NCI-H526 treated with DMSO at 0.1 percent for 48 hours (cell line): ENCODE measurements around the gene ANKRD24.
"Not testable (repeated sequence)": the region's sequence is repeated elsewhere in the genome, so short reads cannot be mapped to it uniquely, and the experiment has no call there.

ENCODE experiments used
- DNase-seq: peaks from one replicate; lab custom pipeline; 2025; lab: John Stamatoyannopoulos, UW

Gene ANKRD24

DNA sequence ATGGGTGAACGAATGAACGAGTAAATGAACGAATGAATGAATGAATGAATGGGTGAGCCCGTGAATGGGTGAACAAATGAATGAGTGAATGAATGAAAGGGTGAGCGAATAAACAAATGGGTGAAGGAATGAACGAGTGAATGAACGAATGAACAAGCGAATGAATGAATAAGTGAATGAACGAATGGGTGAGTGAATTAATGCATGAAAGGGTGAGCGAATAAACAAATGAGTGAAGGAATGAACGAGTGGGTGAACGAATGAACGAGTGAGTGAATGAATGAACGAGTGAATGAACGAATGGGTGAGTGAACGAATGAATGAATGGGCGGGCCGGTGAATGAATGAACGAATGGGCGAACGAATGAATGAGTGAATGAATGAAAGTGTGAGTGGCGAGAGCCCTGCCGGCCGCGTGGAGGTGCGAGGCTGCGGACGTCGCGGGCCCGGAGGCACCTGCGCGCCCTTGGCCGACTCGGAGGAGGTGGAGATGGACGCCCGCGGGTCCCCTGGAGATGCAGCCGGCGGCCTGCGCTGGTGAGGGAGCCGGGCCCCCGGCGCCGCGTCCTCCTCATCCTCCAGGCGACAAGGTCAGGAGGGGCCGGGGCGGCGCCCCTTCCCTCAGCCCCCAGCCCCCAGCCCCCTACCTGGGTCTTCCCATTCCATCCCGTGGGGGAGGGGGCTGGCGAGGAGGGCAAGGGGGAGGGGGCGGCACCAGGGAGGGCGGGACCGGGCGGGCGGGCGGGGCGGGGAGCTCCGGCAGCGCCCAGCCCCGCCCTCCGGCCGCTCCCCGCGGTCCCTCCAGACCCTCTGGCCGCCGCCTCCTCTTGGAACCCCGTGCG lies 15.4 kb downstream of the ANKRD24 start:
- DNase-seq: no peak

DNA sequence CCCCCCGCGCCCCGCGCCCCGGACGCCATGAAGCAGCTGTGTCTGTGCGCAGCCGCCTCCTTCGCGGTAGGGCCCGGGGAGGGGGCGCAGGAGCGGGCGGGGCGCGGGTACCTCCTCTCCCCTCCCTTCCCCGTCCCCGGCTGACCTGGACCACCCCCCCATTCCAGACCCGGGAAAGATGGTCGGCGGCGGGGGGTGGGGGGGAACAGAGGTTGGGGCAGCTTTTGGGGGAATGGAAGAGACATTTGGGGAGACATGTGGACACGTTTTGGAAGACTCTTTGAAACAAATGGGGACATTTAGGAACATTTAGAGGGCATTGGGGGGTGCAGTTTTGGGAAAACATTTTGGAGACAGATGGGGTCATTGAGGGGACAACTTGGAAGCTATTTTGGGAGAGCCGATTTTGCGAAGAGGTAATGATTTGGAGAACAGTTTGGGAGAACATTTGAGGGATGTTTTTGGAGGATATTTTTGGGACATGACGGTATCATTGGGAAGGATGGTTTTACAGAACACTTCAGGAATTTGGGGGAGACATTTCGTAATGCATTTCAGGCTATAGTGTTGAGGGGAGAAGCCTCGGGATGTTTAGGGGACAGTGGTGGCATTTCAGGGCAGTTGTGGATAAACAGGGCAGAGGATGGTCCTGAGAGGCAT lies 16.1 kb downstream of the ANKRD24 start:
- DNase-seq: no peak

DNA sequence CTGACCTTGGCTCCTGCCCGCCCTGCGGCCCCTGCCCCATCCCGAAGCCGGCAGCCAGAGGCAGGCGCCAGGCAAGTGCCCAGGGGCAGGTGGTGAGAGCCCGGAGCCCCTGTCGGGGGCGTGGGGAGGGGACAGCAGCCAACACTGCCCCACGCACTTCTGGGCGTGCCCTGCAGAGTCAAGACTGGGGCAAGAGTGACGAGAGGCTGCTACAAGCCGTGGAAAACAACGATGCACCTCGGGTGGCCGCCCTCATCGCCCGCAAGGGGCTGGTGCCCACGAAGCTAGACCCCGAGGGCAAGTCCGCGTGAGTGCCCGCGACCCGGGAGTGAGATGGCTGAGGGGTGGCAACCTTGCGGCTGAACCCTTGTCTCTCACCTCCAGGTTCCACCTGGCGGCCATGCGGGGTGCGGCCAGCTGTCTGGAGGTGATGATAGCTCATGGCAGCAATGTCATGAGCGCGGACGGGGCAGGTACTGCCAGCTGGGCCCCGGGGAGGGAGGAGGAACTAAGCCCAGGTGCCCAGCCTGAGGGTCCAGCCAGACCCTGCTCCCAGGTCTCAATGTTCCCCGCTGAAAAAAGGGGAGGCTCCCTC lies 17.3 kb downstream of the ANKRD24 start:
- no peak for DNase-seq

DNA sequence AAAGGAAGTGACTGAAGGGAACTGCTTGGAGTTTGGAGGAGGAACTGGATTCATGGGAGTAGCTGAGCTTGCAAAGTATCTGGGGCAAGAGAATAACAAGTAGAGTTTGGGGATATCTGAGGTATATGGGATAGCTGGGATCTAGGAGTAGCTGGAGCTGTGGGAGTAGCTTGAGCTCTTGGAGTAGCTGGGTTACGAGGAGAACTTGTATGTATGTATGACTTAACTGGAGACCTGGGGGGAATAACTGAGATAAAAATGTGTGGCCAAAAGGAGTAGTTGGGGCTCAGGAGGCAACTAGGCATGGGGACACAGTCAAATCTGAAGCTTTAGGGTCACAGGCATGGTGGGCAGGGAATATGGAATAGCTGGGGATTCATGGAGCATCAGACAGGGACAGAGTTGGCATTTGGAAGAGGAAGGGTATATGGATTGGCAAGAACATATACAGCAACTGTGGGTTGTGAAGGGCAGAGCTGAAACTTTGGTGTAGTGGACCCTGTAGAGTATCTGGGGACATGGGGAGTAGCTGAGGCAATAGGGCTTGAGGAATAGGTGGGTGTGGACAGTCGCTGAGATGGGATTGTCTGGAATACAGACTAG lies 18.6 kb downstream of the ANKRD24 start:
- DNase-seq: no peak

DNA sequence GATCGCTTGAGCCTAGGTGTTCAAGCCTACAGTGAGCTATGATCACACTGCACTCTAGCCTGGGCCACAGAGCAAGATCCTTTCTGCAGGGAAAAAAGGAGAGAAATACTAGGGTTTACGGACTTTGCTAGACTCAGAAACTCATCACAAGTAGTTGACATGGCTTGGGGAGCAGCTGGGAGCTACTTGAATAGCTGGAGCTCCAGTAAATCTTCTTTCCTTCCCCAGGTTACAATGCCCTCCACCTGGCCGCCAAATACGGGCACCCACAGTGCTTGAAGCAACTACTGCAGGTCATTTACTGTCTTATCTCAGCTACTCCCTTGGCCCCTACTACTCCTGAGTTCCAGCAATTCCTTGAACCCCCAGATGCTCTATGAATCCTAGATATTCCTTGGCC lies 19.3 kb downstream of the ANKRD24 start:
- DNase-seq: no peak

DNA sequence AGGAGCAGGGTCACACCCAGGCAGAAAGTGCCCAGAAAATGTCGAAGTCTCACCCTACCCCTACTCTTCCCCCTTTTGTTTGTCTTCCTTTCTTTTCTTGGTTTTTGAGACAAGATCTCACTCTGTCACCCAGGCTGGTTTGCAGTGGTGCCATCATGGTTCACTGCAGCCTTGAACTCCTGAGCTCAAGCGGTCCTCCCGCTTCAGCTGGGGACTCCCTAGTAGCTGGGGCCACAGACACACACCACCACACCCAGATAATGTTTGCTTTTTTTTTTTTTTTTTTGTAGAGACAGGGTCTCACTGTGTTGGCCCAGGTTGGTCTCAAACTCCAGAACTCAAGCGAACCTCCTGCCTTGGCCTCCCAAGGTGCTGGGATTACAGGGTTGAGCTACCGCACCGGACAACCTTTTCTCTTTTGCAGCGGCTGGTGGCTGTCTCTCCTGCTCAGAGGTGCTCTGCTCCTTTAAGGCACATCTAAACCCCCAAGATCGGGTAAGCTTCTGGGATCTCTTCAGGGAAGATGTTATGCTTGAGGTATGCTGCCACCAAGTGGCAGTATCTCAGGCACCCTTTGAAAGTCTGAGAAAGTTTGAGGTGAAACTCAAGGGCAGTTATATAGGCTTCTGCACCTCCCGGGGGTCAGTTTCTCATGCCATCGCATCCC lies 24.5 kb downstream of the ANKRD24 start:
- DNase-seq: no peak

DNA sequence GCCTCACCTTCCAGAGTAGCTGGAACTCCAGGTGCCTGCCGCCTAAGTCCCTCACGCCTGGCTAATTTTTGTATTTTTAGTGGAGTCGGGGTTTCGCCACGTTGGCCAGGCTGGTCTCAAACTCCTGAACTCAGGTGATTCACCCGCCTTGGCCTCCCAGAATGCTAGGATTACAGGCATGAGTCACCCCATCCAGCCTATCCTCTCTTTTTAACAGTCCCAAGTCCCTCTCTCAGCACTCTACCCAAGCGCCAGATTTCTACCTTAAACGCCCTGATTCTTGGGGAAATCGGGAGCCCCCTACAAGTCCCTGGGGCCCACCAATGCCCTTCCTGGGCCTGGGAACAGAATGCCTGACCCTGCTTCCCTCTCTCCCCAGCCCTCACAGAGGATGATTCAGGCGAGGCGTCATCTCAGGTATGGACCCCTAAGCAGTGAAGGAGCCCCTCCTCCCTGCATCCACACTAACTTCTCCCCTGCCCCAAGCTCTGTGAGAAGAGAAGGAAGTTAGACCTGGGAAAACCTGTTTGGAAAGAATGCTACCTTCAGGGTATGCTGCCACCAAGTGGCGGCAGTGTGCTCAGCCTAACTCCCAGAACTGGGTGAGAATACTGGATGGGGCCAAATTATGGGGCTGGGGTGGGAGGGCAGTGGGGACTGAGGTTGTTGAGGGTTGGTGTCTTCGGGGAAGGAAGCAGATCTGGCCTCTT lies 26.1 kb downstream of the ANKRD24 start:
- DNase-seq: no peak

DNA sequence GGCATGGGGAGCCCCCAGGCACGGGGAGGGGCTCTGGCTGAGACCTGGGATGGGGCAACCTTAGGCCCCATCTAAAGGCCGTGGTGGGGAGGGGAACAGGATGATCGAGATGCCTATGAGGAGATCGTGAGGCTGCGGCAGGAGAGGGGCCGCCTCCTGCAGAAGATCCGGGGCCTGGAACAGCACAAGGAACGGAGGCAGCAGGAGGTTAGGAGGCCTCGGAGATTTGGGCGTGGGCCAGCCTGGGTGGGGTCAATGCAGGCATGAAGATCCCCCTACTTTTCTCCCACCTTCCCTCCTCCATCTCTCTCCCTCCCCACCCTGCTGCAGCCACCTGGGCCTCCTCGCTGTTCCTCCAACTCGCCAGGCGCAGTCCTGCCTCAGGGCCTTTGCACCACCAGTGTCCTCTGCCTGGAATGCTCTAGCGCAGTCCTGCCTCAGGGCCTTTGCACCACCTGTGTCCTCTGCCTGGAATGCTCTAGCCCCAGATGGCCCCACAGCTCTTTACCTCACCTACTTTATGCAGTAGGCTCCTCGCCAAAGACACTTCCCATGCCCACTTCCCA lies 27.8 kb downstream of the ANKRD24 start:
- DNase-seq: no peak

DNA sequence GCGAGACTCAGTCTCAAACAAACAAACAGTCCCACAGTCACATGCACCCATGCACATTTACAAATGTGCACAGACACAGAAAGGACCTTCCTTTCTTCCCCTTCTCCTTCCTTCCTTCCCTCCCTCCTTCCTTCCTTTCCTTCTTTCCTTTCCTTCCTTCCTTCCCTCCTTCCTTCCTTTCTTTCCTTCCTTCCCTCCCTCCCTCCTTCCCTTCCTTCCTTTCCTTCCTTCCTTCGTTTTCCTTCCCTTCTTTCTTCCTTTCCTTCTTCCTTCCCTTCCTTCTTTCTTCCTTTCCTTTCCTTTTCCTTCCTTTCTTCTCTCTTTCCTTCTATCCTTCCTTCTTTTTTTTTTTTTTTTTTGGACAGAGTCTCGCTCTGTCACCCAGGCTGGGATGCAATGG lies 30.6 kb downstream of the ANKRD24 start:
- no peak for DNase-seq

DNA sequence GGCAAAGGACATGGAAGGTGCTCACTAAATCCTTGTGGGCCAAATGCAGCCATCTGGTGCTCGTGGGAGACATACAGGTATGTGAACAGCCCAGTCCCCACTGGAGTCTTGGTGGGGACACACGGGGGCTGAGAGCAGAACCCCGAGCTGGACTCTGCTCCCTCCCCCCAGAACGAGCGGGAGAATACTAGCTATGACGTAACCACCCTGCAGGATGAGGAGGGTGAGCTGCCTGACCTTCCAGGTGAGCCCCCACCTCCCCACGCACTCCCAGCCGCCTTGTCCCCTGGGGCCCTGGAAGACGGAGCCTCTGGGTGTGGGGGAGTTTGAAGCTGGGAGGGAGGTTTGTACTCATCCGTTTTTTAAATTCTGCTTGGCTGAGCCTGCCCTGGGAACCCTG lies 33.3 kb downstream of the ANKRD24 start:
- DNase-seq: no peak

DNA sequence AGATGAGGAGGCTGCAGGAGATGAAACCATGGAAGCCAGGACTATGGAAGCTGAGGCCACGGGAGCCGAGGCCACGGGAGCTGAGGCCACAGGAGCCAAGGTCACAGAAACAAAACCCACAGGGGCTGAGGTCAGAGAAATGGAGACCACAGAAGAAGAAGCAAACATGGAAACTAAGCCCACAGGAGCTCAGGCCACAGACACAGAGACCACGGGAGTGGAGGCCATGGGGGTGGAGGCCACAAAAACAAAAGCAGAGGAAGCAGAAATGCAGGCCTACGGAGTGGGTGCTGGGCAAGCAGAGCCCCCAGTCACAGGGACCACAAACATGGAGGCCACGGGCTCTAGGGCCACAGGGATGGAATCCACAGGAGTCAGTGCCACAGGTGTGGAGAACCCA lies 34.4 kb downstream of the ANKRD24 start:
- no peak for DNase-seq

DNA sequence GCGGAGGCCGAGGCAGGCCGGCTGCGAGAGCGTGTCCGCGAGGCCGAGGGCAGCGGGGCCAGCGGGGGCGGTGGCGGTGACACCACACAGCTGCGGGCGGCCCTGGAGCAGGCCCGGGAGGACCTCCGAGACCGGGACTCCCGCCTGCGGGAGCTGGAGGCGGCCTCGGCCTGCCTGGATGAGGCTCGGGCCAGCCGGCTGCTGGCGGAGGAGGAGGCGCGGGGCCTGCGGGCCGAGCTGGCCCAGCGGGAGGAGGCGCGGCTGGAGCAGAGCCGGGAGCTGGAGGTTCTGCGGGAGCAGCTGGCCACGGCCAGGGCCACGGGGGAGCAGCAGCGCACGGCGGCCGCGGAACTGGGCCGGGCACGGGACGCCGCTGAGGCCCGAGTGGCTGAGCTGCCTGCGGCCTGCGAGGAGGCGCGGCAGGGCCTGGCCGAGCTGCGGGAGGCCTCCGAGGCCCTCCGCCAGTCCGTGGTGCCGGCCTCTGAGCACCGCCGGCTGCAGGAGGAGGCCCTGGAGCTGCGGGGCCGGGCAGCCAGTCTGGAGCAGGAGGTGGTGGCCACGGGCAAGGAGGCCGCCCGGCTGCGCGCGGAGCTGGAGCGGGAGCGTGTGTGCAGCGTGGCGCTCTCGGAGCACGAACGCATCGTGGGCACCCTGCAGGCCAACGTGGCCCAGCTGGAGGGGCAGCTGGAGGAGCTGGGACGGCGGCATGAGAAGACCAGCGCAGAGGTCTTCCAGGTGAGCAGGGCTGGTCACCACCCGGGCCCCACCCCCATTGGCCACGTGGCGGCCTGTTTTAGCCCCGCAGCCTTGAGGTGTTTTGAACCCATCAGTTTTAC lies 35.2 kb downstream of the ANKRD24 start:
- DNase-seq: no peak

DNA sequence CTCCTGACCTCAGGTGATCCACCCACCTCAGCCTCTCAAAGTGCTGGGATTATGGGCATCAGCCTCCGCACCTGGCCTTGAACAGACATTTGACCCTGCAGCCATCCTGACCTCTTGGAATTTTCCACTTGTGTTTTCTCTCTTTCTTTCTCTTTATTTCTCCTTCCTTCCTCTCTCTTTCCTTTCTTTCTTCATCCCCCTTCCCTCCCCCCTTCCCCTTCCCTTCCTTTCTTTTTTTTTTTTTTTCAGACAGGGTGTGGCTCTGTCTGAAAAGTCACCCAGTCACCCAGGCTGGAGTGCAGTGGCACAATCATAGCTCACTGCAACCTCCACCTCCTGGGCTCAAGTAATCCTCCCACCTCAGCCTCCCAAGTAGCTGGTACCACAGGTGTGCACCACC lies 36.0 kb downstream of the ANKRD24 start:
- DNase-seq: not testable (repeated sequence)

DNA sequence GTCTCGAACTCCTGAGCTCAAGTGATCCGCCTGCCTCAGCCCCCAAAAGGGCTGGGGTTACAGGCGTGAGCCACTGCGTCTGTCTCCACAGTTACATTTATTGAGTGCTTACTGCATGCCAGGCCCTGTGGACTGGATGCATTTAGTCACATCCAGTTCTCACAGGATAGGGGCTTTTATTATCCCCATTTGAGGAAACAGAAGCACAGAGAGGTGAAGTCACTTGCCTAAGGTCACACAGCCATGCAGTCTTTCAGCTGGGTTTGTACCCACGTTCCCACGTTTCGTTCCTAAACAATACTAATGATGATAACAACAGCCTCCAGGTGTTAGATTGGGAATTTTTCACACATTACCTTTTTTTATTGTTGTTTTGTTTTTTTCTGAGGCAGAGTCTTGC lies 37.7 kb downstream of the ANKRD24 start:
- DNase-seq: no peak

DNA sequence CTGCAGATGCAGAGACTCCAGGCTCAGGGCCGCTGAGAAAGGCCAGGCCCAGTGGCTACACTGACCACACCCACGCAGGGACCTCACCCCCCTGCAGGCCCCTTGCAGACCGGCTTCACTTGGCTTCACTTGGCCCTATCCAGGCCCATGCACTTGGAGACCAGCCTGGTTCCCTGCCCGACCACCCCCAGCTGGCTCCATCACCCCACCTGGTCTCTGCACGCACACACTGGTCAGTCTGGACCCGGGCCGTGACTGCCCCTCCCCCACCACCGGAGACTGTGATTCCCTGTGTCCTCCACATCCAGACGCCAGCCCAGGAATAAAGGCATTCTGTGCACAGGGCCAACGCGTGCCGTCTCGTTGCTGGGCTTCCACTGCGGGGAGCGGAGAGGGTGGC lies 42.0 kb downstream of the ANKRD24 start:
- no peak for DNase-seq

DNA sequence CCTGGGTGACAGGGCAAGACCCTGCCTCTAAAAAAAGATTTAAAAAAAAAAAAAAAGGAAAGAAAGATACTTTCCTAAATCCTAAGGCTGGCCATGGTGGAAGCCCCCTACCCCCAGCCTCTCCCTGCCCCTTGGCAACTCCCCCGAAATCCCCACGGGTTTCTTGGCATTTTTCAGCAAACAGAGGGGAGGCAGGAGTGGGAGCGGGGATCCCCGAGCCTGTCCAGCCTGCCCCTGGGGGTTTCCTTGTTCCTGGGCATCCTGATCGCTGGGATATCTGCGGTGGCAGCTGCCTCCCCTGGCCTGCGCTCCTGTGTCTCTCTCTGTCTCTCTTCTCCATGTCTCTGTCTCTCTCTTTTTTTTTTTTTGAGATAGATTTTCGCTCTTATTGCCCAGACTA lies 43.4 kb downstream of the ANKRD24 start:
- no peak for DNase-seq

DNA sequence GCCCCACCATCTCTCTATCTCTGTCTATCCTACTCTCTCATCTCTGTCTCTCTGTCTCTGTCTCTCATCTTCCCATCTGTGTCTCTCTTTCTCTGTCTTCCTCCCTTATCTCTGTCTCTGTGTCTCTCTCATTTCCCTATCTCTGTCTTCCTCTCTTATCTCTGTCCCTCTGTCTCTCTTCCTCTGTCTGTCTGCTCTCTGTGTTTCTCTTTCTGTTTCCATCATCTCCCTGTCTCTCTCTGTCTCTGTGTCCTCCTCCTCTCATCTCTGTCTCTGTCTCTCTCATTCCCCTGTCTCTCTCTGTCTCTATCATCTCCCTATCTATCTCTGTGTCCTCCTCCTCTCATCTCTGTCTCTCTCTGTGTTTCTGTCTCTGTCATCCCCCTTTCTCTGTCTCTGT lies 45.3 kb downstream of the ANKRD24 start:
- no peak for DNase-seq

DNA sequence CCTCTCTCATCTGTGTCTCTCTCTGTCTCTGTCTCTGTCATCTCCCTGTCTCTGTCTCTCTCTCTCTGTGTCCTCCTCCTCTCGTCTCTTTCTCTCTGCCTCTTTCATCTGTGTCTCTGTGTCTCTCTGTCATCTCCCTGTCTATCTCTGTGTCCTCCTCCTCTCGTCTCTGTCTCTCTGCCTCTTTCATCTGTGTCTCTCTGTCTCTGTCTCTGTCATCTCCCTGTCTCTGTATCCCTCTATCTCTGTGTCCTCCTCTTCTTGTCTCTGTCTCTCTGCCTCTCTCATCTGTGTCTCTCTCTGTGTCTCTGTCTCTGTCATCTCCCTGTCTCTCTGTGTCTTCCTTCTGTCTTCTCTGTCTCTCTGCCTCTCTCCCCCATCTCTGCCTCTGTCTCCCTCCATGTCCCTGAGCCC lies 46.3 kb downstream of the ANKRD24 start:
- DNase-seq: no peak

DNA sequence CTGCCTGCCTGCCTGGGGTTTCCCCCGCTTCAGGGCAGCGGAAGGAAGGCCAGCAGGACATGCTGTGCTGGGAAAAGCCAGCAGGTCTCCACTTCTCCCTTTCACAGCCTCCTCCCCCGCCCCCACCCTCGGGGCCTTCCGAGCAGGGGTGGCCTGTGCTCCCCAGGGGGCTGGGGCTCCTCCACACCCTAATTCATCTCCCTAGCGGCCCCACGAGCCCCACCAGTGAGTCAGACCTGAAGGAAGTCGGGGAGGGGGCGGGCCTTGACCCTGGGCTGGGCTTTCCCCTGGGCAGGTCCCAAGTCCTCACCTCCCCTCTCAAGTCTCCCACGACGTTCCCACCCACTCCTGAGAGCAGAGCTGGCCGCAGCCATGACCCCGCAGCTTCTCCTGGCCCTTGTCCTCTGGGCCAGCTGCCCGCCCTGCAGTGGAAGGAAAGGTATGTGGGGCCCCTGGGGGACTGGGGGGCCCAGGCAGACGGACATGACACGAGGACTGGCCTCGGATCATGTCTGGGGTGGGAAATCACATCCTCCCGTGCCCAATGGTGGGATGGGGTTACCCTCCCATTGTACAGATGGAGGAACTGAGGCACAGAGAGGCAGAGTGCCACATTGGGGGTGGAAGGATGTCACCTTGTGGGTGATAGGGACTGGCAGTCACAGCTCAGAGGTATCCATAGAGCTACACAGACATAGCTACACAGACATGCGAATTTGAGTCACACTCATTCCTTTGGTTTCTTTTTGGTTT lies 46.9 kb downstream of the ANKRD24 start, which contains the start of gene EBI3:
Gene EBI3 (plus strand): TSS at position 345 of the 753 bp plus-strand sequence. CDS start 28 bp downstream, at position 373.
- DNase-seq: no peak
